ENCODE data around the gene MRGPRD. TPM values are rescaled to one million over a fixed set of nuclear protein-coding genes. Genes with fewer than 3 reads are reported as not detected.

MRGPRD gene
- total RNA-seq, 1 donor from 2014 or later: not detected

DNA sequence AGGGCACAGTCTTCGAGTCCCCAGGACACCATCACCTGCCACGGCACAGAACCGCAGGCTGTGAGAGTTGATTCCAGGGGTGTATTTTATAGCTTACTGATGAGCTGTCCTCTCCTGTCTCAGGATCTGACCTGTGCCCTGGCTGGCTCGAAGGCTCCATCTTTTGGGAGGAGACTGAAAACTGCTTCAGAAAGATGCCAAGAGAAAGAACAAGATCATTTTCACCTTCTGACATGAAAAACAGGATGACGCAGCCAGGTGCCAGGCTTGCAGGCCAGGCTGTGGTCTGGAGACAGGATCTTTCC is 2.2 kb downstream of the MRGPRD start:
- Mint-ChIP-seq H3K4me3 (no peak overlapping the region), H3K27me3 (ENCODE audit: insufficient read depth, low read depth) (peaks cover 5% of the 10 kb centered on the region), H3K36me3 (no peaks in the 10 kb centered on the region)

GRCh38 chr11:68977781-68978625 is 2.8 kb downstream of the MRGPRD start:
- Histone ChIP-seq H3K9ac (no peak overlapping the region), H3K4me3 (no peak overlapping the region), H3K27ac (no peak overlapping the region), H4K20me1 (ENCODE audit: low read depth) (no peaks in the 10 kb centered on the region), H3K9me3 (ENCODE audit: low read depth) (no peaks in the 10 kb centered on the region), H3K27me3 (no peaks in the 10 kb centered on the region), H3K36me3 (no peaks in the 10 kb centered on the region), H3F3A (ENCODE audit: low read depth) (no peaks in the 10 kb centered on the region), H3K4me1 (no peaks in the 10 kb centered on the region), H3K4me2 (no peak overlapping the region), H2AFZ (replicated peaks) (no peak overlapping the region), H3K79me2 (ENCODE audit: low read depth) (no peaks in the 10 kb centered on the region)
- DNase-seq (ENCODE audit: low spot score): no peak
- H3K36me3 Mint-ChIP-seq: no peaks in the 10 kb centered on the region
- peaks cover 5% of the 10 kb centered on the region for H3K27me3 Mint-ChIP-seq (ENCODE audit: insufficient read depth, low read depth)
- TF ChIP-seq EZH2 (IDR thresholded peaks at IDR 0.05) (no peak), EZH2phosphoT487 (IDR thresholded peaks at IDR 0.05) (no peak)
- TF ChIP-seq, protein P1, sequence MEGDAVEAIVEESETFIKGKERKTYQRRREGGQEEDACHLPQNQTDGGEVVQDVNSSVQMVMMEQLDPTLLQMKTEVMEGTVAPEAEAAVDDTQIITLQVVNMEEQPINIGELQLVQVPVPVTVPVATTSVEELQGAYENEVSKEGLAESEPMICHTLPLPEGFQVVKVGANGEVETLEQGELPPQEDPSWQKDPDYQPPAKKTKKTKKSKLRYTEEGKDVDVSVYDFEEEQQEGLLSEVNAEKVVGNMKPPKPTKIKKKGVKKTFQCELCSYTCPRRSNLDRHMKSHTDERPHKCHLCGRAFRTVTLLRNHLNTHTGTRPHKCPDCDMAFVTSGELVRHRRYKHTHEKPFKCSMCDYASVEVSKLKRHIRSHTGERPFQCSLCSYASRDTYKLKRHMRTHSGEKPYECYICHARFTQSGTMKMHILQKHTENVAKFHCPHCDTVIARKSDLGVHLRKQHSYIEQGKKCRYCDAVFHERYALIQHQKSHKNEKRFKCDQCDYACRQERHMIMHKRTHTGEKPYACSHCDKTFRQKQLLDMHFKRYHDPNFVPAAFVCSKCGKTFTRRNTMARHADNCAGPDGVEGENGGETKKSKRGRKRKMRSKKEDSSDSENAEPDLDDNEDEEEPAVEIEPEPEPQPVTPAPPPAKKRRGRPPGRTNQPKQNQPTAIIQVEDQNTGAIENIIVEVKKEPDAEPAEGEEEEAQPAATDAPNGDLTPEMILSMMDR (IDR thresholded peaks at IDR 0.05): no peak
- peaks cover 4% of the 10 kb centered on the region for H3K9me3 Mint-ChIP-seq
- peak overlapping the region; percentile 86 for H3K27ac Mint-ChIP-seq
- H3K4me1 Mint-ChIP-seq: peaks cover 2% of the 10 kb centered on the region
- H3K4me3 Mint-ChIP-seq: no peak overlapping the region

More for the DNA sequence above, 2.2 kb downstream of the MRGPRD start:
- no peak for TF ChIP-seq EZH2 (IDR thresholded peaks at IDR 0.05)
- no peak for TF ChIP-seq EZH2phosphoT487 (IDR thresholded peaks at IDR 0.05)
- TF ChIP-seq, protein P1 (IDR thresholded peaks at IDR 0.05): no peak
- Histone ChIP-seq H3F3A (ENCODE audit: low read depth) (no peaks in the 10 kb centered on the region), H3K27ac (no peak overlapping the region), H3K4me3 (no peak overlapping the region), H3K4me2 (no peak overlapping the region), H3K9me3 (ENCODE audit: low read depth) (no peaks in the 10 kb centered on the region), H3K9ac (no peak overlapping the region), H4K20me1 (ENCODE audit: low read depth) (no peaks in the 10 kb centered on the region), H2AFZ (replicated peaks) (no peak overlapping the region), H3K79me2 (ENCODE audit: low read depth) (no peaks in the 10 kb centered on the region), H3K36me3 (no peaks in the 10 kb centered on the region), H3K27me3 (no peaks in the 10 kb centered on the region), H3K4me1 (no peaks in the 10 kb centered on the region)
- Mint-ChIP-seq H3K9me3 (peaks cover 4% of the 10 kb centered on the region), H3K4me1 (peaks cover 2% of the 10 kb centered on the region), H3K27ac (no peak overlapping the region)
- DNase-seq (ENCODE audit: low spot score): no peak

GRCh38 chr11:68976563-68976962 is 4.2 kb downstream of the MRGPRD start:
- H3K27ac ChIP-seq: no peak overlapping the region
- no peaks in the 10 kb centered on the region for H3F3A ChIP-seq (ENCODE audit: low read depth)
- H3K27me3 Mint-ChIP-seq (ENCODE audit: insufficient read depth, low read depth): peaks cover 5% of the 10 kb centered on the region
- no peaks in the 10 kb centered on the region for H3K4me1 ChIP-seq
- H3K36me3 Mint-ChIP-seq: no peaks in the 10 kb centered on the region
- TF ChIP-seq, protein P1 (IDR thresholded peaks at IDR 0.05): no peak
- H4K20me1 ChIP-seq (ENCODE audit: low read depth): no peaks in the 10 kb centered on the region
- no peaks in the 10 kb centered on the region for H3K9me3 ChIP-seq (ENCODE audit: low read depth)
- H3K4me3 ChIP-seq: no peak overlapping the region
- no peaks in the 10 kb centered on the region for H3K27me3 ChIP-seq
- H3K9me3 Mint-ChIP-seq: peaks cover 4% of the 10 kb centered on the region
- H3K4me2 ChIP-seq: no peak overlapping the region
- H3K36me3 ChIP-seq: no peaks in the 10 kb centered on the region
- no peaks in the 10 kb centered on the region for H3K79me2 ChIP-seq (ENCODE audit: low read depth)
- no peak overlapping the region for H2AFZ ChIP-seq (replicated peaks)
- H3K9ac ChIP-seq: no peak overlapping the region
- H3K4me3 Mint-ChIP-seq: no peak overlapping the region
- peaks cover 2% of the 10 kb centered on the region for H3K4me1 Mint-ChIP-seq
- DNase-seq (ENCODE audit: low spot score): no peak
- no peak overlapping the region for H3K27ac Mint-ChIP-seq

All from neural progenitor cell (in vitro differentiated cells).